GM21717 (cell line): ENCODE results near the gene CPTP.

Experiments
- ATAC-seq: cut with Tn5 transposase; IDR thresholded peaks from one replicate; pipeline ENCODE4 v1.9.1; 2021; ENCODE audit warnings: mild to moderate bottlenecking, moderate library complexity; ENCODE audit not compliant: unreplicated experiment

Gene CPTP

DNA sequence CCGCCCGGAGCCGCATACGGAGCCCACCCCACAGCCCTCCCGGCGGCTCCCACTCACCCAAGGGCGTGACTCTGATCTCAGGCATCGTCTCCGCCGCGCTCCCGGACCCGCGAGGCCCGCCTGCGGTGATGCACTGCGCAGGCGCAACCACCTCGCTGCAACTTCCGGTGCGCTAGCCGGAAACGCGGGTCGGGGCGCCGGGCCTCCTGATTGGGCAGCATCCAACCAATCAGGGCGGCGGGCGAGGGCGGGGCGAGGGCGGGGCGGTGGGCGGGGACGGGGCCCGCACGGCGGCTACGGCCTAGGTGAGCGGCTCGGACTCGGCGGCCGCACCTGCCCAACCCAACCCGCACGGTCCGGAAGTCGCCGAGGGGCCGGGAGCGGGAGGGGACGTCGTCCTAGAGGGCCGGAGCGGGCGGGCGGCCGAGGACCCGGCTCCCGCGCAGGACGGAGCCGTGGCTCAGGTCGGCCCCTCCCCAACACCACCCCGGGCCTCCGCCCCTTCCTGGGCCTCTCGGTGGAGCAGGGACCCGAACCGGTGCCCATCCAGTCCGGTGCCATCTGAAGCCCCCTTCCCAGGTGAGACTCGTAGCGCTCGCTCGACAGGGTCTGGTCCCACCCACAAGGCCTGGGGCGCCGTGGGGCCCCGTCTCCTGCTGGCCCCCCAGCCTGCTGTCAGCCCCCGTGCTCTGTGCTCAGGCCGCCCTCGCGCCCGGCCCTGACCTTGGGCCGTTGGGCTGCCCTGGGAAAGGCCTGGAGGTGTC lies at the start of gene CPTP, which contains the start of gene INTS11:
CPTP (plus strand) TSS at position 279 of the 764 bp plus-strand sequence. CDS start 2,109 bp downstream, outside the sequence.
INTS11 (minus strand) TSS at position 137 of the 764 bp plus-strand sequence; CDS start at position 85, 52 bp downstream.
- ATAC-seq: peak; percentile 54

- no peak for ATAC-seq
These were observed 49.6 kb upstream of the CPTP start for GRCh38 chr1:1274931-1275431.

DNA sequence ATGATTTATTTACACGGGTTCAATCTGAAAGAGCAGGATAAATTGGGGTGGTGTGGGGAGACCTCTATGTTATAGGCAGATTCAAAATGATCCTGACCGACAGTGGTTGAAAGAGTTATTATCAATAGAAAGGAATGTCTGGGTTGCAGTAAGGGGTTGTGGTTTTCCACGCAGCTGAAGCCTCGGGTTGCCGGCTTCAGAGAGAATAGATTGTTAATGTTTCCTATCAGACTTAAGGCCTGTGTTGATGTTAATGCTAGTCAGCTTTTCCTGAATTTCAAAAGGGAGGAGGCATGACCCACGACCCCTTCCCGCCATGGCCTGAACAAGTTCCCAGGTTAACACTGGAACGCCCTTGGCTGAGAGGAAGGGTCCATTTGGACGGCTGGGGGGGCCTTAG lies 48.8 kb upstream of the CPTP start:
- ATAC-seq: no peak

GRCh38 chr1:1278620-1279019 lies 46.0 kb upstream of the CPTP start:
- no peak for ATAC-seq

DNA sequence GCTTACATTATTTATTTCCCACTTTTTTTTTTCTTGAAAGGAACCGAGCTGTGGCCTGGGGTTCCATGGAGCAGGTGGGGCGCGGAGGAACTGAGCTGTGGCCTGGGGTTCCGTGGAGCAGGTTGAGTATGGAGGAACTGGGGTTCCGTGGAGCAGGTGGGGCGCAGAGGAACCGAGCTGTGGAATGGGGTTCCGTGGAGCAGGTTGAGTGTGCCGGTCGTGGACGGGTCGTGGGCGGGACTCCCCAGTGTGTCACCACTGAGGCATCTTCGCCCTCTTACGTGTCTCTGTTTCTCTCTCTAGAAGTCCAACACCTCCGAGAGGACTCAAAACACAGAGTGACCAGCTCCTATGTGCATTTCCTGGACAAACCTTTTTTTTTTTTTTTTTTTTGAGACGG lies 45.6 kb upstream of the CPTP start:
- no peak for ATAC-seq

GRCh38 chr1:1280782-1281481 lies 43.7 kb upstream of the CPTP start:
- no peak for ATAC-seq

DNA sequence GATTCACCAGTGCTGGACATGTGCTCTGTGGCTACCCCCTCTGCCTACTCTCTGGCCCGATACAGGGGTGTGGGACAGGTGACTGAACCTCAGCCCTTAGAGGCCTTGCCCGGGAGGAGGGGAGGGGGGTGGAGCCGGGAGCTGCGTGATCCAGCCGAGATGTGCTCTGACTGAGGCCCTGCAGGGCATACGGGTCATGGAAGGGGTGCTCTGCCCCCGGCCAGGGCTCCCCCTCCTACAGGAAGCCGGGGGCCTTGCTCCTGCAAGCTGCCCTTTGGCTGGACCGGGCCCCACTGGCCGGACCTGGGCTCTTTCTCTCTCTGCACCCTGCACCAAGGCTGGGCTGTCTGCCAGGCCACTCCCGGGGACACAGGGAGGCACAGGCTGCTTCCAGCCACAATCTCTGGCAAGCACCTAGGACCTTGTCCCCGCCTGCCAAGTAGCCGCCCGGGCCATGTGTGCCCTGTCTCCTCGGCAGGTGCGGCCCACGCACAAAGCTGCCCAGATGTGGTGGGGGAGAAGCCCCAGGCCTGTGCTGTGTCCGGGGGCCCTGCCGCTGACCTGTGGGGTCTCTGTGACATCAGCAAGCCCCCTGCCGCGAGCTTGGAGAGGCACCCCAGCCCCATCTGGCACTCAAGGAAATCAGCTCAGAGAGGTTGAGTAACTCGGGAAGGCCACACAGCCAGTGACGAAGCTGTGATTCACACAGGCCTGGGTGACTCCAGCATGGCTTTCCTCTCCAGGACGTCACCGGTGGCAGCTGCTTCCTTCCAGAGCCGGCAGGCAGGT lies 42.9 kb upstream of the CPTP start:
- ATAC-seq: no peak

GRCh38 chr1:1282998-1283397 lies 41.6 kb upstream of the CPTP start:
- ATAC-seq: no peak

GRCh38 chr1:1283821-1284220 lies 40.8 kb upstream of the CPTP start:
- ATAC-seq: no peak

DNA sequence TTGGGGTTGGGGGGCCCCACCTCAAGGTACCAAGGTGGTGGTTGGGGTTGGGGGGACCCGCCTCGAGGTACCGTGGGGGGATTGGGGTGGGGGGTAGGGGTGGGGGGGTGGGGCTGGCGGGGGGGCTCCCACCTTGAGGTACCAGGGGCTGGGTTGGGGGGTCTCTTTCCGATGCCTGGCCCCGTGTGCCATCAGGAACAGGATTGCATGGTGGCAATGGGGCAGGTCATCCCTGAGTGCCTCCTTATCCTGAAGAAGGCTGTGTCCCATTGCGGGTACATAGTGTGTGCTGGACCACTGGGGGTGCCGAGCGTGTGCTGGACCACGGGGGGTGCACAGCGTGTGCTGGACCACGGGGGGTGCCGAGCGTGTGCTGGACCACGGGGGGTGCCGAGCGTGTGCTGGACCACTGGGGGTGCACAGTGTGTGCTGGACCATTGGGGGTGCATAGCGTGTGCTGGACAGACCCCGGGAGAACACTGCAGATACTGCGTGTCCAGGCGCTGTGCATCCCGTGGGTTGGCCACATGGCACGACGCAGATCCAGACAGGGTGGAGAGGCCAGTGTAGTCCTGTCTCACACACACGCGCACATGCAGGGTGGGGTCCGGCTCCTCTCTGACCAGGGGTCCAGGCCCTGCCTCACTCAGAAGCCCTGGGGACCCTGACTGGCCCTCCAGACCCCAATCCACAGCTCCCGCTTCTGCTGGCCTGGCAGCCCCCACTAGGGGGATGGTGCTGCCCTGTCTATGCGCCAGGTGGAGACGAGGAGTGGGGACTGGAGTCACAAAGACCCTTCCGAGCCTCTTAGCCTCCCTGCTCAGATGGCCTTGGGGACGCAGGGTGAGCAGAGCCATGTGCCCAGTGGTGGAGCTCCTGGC lies 40.1 kb upstream of the CPTP start:
- ATAC-seq: no peak

DNA sequence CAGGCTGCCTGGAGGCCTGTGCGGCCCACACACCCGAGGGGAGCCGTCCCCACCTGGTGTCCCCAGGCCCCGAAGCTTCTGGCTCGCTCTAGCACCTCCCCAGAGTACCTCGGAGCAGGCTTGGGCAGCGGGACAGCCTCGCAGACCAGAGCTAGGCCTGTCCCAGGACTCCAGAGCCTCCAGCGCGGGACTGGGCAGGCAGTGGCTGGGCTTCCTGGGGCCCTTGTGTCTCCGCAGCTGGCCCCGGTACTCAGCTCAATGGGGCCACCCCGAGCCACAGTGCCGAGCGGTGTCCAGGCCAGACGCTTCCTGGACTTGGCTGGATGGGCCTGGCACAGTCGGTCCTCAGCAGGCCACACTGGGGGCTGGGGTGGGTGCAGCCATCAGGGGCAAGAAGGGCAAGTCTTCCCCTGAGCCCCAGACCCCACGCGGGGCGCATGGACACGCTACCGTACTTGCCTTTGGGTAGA lies 39.5 kb upstream of the CPTP start:
- ATAC-seq: no peak

DNA sequence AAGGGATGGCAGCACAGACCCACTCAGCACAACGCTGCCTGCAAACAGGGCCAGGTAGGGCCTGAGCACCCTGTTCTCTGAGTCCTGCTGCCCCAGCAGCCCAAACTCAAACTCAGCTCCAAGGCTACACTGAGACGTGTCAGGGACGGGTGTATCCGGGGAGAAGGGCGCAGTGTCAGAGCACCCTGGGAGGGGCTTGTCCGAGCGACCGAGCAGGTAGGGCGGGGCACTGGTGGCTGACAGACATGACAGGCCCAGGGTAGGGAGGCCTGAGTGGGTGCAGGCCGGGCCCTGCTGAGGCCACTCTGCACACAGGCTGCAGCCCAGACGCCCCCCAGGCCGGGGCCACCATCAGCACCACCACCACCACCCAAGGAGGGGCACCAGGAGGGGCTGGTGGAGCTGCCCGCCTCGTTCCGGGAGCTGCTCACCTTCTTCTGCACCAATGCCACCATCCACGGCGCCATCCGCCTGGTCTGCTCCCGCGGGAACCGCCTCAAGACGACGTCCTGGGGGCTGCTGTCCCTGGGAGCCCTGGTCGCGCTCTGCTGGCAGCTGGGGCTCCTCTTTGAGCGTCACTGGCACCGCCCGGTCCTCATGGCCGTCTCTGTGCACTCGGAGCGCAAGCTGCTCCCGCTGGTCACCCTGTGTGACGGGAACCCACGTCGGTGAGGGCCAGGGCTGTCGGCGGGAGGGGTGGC lies 38.8 kb upstream of the CPTP start:
- ATAC-seq: no peak

DNA sequence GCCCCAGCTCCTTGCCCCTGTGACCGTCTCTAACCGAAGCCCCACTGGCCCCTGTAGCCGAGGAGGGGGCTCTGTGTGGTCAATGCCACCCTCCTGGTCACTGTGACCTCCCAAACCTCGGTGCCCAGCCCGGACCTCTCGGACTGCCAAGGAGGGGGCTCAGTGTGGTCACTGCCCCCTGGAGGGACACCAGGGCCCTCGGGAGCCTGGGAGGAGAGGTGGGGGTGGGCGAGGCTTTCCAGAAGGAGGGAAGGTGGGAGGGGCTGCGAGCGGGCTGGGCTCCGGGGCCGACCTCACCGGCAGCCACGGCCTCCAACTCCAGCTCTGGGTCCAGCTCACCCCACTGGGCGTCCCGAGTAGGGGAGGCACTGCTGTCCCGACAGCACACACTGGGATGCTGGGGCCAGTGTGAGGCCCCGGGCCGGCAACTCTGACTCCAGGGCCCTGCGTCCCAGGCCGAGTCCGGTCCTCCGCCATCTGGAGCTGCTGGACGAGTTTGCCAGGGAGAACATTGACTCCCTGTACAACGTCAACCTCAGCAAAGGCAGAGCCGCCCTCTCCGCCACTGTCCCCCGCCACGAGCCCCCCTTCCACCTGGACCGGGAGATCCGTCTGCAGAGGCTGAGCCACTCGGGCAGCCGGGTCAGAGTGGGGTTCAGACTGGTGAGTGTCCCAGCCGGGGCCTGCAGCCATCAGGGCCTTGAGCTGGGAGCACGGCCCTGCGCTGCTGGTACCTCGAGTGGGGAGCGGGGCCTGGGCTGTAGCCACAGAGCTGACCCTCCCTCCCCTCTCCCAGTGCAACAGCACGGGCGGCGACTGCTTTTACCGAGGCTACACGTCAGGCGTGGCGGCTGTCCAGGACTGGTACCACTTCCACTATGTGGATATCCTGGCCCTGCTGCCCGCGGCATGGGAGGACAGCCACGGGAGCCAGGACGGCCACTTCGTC lies 38.0 kb upstream of the CPTP start:
- ATAC-seq: no peak

GRCh38 chr1:1287288-1288110 lies 37.1 kb upstream of the CPTP start:
- ATAC-seq: no peak

GRCh38 chr1:1290238-1290731 lies 34.3 kb upstream of the CPTP start:
- ATAC-seq: no peak

GRCh38 chr1:1291023-1291528 lies 33.5 kb upstream of the CPTP start:
- no peak for ATAC-seq
